B cell (primary cell): ENCODE data around the gene DNAJC8.

Experiments used
- CTCF ChIP-seq: fragments of 200-600 bp; IDR thresholded peaks from one replicate; pipeline ENCODE4 v1.8.0; 2022; ENCODE audit warnings: antibody characterized with exemption, mild to moderate bottlenecking
- EZH2 ChIP-seq: IDR thresholded peaks from 2 replicates; pipeline ENCODE4 v1.6.1; 2012; ENCODE audit warnings: borderline replicate concordance, low read depth, mild to moderate bottlenecking, moderate library complexity, low read length; ENCODE audit not compliant: insufficient read depth, poor library complexity, severe bottlenecking

- TF ChIP-seq CTCF: no peak
- no peak for TF ChIP-seq EZH2
These were observed 32.7 kb upstream of the DNAJC8 start for GRCh38 chr1:28265577-28265976.
